Stimulated activated naive B cell treated with anti-CD40 and anti-IgM and Interleukin-4, amounts not matched to agents 10 μg/mL and 1 μg/mL and 100 μg/mL, for 72 hours (primary cell): Measurements from ENCODE around the gene PID1.
A peak's percentile ranks its signal among the peaks of the same experiment; 100 is the strongest.

Experiments
- ATAC-seq, 2 donors: fragments of 150-1000 bp; cut with Tn5 transposase; replicated peaks; 2 replicates each; pipeline ENCODE4 v1.10.0; 2021; ENCODE audit warnings: moderate library complexity in 1 of 2
- DNase-seq: peaks from one replicate; pipeline ENCODE4 v3.0.0; 2021
- H3K27ac Mint-ChIP-seq: one replicate; pipeline ENCODE4 v1.8.0; 2022; ENCODE audit warnings: mild to moderate bottlenecking, mixed read lengths
- H3K27me3 Mint-ChIP-seq, 2 donors: one replicate each; pipeline ENCODE4 v1.8.0; 2022; ENCODE audit warnings: mixed read lengths in 2 of 2
- H3K36me3 Mint-ChIP-seq, 2 donors: one replicate each; pipeline ENCODE4 v1.8.0; 2022; ENCODE audit warnings: mixed read lengths in 2 of 2, mild to moderate bottlenecking in 1 of 2
- H3K4me1 Mint-ChIP-seq, 2 donors: one replicate each; pipeline ENCODE4 v1.8.0; 2022; ENCODE audit warnings: mixed read lengths in 2 of 2, mild to moderate bottlenecking in 1 of 2
- H3K4me3 Mint-ChIP-seq, 2 donors: one replicate each; pipeline ENCODE4 v1.8.0; 2022; ENCODE audit warnings: mild to moderate bottlenecking in 2 of 2, mixed read lengths in 2 of 2, moderate library complexity in 1 of 2
- H3K9me3 Mint-ChIP-seq, 2 donors: one replicate each; pipeline ENCODE4 v1.8.0; 2022; ENCODE audit warnings: mixed read lengths in 2 of 2, mild to moderate bottlenecking in 1 of 2

Gene PID1

DNA sequence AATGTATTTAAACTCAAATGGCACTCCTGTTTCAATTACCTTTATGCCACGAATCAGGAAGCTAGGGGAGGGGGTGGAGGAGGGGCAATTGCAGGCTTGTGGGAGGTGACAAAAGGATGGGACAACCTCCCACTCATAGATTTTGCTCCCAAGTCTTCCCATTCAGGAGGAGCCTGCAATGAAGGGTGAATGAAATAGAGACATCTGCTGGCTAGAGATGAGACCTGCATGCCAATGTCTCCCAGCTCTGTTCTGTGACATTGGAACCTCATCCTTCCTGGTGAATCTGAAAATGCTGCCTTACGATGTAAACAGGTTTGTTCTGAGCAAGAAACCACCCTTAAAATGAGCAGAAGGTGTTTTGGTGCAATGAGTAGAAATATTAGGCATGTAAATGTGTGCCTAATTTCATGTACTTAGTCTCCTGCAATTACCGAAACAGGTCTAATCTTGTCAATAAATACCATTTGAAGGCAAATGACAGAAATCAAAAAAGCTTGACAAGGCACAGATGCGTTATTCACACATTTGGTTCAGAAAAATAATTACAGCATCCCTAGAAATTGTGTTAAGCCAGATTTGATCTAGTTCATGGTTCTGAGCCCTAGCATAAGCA is 2.7 kb upstream of the PID1 start:
- Mint-ChIP-seq H3K4me1 (no peaks in the 10 kb centered on the region), H3K27me3 (peaks cover 24 to 38% of the 10 kb centered on the region in 2 donors), H3K9me3 (no peaks in the 10 kb centered on the region), H3K27ac (no peak overlapping the region), H3K4me3 (no peak overlapping the region), H3K36me3 (no peaks in the 10 kb centered on the region)
- ATAC-seq (peak in 1 of 2 donors; percentile 48), DNase-seq (no peak)

DNA sequence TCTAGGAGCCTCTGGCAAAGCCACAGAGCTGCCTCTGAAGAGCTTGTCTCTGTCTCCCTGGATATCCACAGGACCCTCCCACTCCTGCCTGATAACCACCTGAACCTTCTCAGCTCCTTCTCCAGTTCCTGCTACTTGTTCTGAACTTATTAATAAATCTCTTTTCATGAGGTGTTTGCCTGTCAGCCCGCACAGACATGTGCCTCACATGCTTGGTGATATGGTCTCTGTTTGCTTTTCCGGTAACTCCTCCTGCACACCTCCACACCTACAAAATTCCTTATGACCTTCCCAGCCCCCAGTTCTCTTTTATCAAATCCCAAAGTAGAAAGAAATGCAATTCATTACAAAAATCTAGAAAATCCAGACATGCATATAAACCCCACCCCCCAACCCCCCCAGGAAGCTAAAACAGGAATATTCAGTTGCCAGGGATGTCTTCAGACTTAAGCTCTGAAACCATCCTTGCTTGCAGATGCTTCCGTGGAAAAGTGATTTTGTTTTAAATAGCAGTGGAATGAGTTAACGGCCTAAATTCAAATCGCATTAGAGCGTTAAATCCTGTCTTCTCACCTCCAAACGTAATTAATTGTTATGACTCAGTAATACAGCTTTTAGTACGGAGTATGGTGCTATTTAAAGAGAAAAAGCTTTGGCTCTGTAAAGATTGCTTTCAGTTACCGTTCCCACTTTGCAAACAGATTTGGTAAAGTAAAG is 2.1 kb upstream of the PID1 start:
- Mint-ChIP-seq H3K4me1 (no peaks in the 10 kb centered on the region), H3K27me3 (peaks cover 24 to 38% of the 10 kb centered on the region in 2 donors), H3K36me3 (no peaks in the 10 kb centered on the region), H3K27ac (no peak overlapping the region), H3K4me3 (no peak overlapping the region), H3K9me3 (no peaks in the 10 kb centered on the region)
- DNase-seq (no peak), ATAC-seq (no peak)

DNA sequence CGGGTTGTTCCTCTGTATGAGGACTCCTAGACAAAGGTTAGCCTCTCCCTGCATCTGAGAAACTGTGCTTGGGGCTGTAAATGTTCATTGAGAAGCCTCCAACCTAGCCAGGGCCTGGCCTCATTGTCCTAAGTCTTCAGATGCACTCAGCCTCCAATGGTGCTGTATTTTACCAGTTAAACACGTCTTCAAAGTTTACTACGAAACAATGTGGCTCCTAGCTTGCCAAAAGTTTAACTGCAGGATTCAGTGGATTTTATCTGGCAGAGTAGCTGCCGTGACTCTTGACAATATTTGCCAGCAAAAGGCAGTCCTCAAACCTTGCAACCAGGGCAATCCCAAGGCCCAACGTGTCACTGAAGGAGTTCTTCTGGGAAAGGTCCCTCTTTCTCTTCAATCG is 1.1 kb downstream of the PID1 start:
- no peak for DNase-seq
- Mint-ChIP-seq H3K27me3 (peaks cover 17 to 32% of the 10 kb centered on the region in 2 donors), H3K9me3 (no peaks in the 10 kb centered on the region), H3K4me1 (no peaks in the 10 kb centered on the region), H3K27ac (no peak overlapping the region), H3K36me3 (no peaks in the 10 kb centered on the region), H3K4me3 (no peak overlapping the region)
- ATAC-seq, result no peak

DNA sequence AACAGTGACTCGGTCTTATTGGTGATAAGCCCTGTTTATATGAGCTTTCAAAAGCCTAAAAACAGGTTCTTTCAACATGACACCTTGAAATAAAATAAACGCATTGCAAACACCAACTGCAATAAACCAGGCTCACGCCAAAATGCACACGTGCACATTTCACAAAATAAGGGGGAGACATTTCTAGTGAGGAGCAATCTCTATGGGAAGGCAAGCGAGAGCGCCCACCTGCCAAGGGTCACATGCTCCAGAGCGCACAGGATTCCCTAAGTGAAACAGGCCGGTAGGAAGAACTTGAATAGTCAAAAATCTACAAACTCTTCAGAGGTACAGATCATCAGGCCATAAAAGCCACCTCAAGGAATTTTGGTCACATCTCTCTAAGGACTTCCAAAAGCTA is 1.9 kb downstream of the PID1 start:
- Mint-ChIP-seq H3K36me3 (no peaks in the 10 kb centered on the region), H3K27me3 (peaks cover 17 to 32% of the 10 kb centered on the region in 2 donors), H3K9me3 (no peaks in the 10 kb centered on the region), H3K4me1 (no peaks in the 10 kb centered on the region), H3K4me3 (no peak overlapping the region), H3K27ac (no peak overlapping the region)
- ATAC-seq (no peak), DNase-seq (no peak)

DNA sequence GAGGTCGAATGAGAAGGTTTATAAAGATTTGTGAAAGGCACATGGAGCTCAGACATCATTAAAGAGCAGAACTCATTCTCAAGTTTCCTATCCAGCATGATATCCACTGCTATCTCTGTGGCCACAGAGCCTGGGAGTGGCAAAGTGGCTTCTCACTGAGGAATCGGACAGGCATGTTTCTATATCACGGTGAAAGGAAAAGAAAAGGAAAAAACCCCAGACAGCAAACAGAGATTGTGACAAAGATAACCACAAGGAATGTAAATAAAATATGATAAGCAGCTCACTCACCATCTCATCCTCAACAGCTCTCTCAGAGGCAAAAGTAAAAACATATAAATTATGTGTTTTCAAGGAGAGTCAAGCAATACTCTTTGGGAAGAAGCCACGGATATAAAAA is 2.5 kb downstream of the PID1 start:
- no peaks in the 10 kb centered on the region for H3K4me1 Mint-ChIP-seq
- H3K27ac Mint-ChIP-seq, result no peak overlapping the region
- peaks cover 17 to 32% of the 10 kb centered on the region in 2 donors for H3K27me3 Mint-ChIP-seq
- H3K9me3 Mint-ChIP-seq, result no peaks in the 10 kb centered on the region
- ATAC-seq (no peak), DNase-seq (no peak)
- no peak overlapping the region for H3K4me3 Mint-ChIP-seq
- H3K36me3 Mint-ChIP-seq, result no peaks in the 10 kb centered on the region

DNA sequence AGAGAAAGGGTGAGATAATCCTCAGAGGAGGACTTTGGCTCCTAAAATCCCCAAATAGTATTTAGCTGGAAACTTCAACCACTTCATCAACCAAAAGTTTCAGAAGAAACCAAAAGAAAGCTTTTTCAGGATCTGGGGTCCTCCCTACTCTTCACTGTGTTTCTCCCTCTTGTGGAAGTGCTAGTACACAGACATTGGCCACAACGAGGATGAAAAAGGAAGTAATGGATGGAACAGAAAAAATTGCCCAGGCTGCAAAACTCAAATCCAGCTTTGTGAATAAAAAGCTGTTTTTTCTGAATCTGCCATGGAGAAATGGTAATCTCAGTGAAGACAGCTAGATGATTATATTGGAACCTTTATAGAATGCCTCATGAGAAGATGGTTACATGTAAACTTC is 4.0 kb downstream of the PID1 start:
- DNase-seq (no peak), ATAC-seq (no peak)
- H3K27ac Mint-ChIP-seq, result no peak overlapping the region
- H3K36me3 Mint-ChIP-seq, result no peaks in the 10 kb centered on the region
- no peaks in the 10 kb centered on the region for H3K4me1 Mint-ChIP-seq
- no peaks in the 10 kb centered on the region for H3K9me3 Mint-ChIP-seq
- no peak overlapping the region for H3K4me3 Mint-ChIP-seq
- peaks cover 5 to 26% of the 10 kb centered on the region in 2 donors for H3K27me3 Mint-ChIP-seq

DNA sequence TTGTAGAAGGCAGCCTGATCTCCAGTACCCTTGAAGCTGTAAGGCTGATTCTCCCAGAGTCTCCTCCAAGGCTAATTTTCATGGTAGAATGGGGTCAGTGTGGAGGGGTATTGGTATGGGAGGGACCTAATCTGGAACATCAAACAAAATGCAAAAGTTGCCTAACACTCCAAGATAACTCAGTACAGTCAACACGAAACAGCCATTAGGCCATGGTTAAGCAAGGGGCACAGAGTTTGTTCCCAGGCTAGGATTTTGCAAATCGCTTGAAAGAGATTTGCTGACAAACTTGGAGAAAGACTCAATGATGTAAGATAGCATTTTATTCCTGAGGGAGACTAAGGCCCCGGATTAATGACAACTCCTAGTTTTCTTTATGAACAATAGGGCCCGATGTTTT is 5.4 kb downstream of the PID1 start:
- DNase-seq, result no peak
- peaks cover 0 to 1% of the 10 kb centered on the region in 2 donors for H3K9me3 Mint-ChIP-seq
- no peaks in the 10 kb centered on the region for H3K36me3 Mint-ChIP-seq
- no peaks in the 10 kb centered on the region for H3K4me1 Mint-ChIP-seq
- H3K27me3 Mint-ChIP-seq, result peaks cover 0 to 17% of the 10 kb centered on the region in 2 donors
- H3K27ac Mint-ChIP-seq, result no peak overlapping the region
- no peak for ATAC-seq
- no peak overlapping the region for H3K4me3 Mint-ChIP-seq

DNA sequence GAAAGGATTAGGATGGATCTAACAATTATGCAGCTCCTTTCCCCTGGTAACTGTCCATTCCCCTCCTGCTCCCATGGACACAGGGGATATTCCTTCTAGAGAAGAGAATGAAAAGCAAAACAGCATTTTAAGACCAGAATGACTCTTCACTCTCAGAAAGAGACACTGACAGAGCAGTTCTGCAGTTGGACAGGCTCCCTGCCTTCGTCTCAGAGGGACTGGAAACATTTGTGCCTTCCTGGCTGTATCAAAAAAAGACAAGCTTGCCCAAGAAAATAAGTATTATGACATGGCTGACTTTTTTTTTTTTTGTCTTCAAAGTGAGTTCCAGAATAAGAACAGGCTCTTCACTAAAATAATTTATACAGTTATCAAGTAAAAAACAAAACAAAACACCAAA is 9.5 kb downstream of the PID1 start:
- H3K27me3 Mint-ChIP-seq, result no peaks in the 10 kb centered on the region
- no peak overlapping the region for H3K27ac Mint-ChIP-seq
- no peaks in the 10 kb centered on the region for H3K4me1 Mint-ChIP-seq
- ATAC-seq (no peak), DNase-seq (no peak)
- no peaks in the 10 kb centered on the region for H3K36me3 Mint-ChIP-seq
- H3K9me3 Mint-ChIP-seq, result peaks cover 0 to 1% of the 10 kb centered on the region in 2 donors
- H3K4me3 Mint-ChIP-seq, result no peak overlapping the region

DNA sequence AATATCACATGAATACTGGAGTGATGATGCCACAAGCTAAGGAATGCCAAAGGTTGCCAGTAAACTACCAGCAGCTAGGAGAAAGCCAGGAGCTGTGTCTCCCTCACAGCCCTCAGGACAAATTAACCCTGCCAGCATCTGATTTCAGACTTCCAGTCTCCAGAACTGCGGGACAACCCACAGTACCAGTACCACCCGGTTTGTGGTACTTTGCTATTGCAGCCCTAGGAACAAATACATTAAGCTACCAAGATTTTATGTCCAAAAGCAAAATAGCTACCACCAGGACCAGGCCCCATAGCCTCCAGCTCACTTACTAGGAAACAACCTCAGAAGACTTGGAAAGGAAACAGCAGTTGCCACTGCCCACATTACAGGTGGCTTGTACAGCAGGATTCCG is 10.0 kb downstream of the PID1 start:
- Mint-ChIP-seq H3K36me3 (no peaks in the 10 kb centered on the region), H3K4me1 (no peaks in the 10 kb centered on the region), H3K27ac (no peak overlapping the region), H3K27me3 (no peaks in the 10 kb centered on the region), H3K9me3 (peaks cover 0 to 1% of the 10 kb centered on the region in 2 donors), H3K4me3 (no peak overlapping the region)
- DNase-seq (no peak), ATAC-seq (no peak)

DNA sequence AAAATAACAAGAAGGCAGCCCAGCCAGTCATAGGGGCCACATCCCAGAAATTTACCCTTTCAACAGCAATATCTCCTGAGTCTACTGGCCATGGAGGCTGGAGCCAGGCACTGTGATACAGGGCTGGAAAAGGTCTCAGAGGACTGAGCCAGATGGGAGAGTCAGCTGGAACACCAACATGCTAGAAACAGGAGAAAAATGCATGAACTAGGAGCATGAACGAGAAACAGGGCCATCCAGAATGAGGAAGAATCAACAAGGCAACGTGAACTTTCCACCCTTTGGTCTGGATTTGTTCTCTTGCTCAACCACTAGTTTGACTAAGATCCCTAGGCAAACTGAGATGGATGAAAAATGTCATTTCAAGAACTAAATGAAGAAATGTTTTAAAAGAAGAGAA is 13.1 kb downstream of the PID1 start:
- H3K9me3 Mint-ChIP-seq, result peaks cover 0 to 5% of the 10 kb centered on the region in 2 donors
- H3K36me3 Mint-ChIP-seq, result no peaks in the 10 kb centered on the region
- DNase-seq (no peak), ATAC-seq (no peak)
- H3K4me1 Mint-ChIP-seq, result no peaks in the 10 kb centered on the region
- H3K4me3 Mint-ChIP-seq, result no peak overlapping the region
- H3K27me3 Mint-ChIP-seq, result no peaks in the 10 kb centered on the region
- no peak overlapping the region for H3K27ac Mint-ChIP-seq

DNA sequence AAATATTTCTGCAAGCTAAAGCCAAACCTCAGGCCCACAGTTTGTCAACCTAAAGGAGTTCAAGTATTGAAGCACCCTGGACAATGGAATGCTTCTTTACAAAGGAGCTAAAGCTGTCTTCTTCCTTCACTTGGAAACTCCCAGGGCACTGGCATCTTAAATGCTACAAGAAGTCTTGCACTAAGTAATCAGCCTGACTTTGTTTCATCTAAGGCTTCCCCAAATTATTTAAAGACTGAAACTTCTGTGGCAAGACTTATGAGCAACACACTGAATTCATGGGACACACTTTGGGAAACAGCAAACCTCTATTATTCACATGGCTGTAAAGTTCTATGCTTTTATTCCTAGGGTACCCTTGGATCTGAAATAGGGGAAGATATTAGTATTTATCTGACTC is 14.7 kb downstream of the PID1 start:
- H3K36me3 Mint-ChIP-seq, result no peaks in the 10 kb centered on the region
- DNase-seq (no peak), ATAC-seq (no peak)
- no peaks in the 10 kb centered on the region for H3K27me3 Mint-ChIP-seq
- no peak overlapping the region for H3K27ac Mint-ChIP-seq
- no peaks in the 10 kb centered on the region for H3K4me1 Mint-ChIP-seq
- H3K4me3 Mint-ChIP-seq, result no peak overlapping the region
- peaks cover 0 to 7% of the 10 kb centered on the region in 2 donors for H3K9me3 Mint-ChIP-seq

DNA sequence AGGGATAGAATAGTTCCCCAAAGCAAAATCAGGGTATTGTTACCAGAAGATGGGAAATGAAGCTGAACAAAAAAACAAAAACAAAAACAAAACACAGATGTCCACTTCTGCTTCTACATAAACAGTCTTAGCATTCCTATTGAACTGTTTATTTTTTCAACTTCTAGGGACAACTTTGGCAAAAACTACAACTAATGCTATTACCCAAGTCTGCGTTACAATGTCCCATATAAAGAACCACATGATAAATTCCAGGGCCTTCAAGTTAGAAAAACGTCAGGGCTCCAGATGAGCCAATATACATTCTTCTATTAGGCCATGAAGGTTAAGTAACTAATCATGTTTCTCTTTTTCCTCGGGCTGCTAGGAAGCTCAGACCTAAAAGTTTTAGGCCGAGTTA is 16.9 kb downstream of the PID1 start:
- H3K27ac Mint-ChIP-seq, result no peak overlapping the region

DNA sequence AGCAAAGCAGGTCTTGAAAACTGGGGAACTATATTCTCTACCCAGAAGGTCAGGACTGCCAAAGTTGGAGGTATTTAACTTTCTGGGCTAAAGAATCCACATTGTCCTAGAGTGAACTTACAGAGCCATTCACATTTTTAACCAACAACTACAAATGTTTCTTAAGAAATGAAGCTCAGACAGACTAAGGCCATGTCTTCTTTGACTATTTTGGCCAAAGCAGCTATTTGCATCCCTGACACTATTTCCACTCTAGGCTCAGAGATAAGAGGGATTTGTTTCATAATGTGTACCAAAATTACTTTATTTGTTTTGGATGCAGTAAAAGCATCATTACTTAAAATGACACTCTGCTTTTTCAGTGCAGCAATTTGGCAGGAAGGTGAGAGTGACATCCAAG is 18.1 kb downstream of the PID1 start:
- no peaks in the 10 kb centered on the region for H3K4me1 Mint-ChIP-seq
- H3K4me3 Mint-ChIP-seq, result no peak overlapping the region
- no peaks in the 10 kb centered on the region for H3K27me3 Mint-ChIP-seq
- no peak for ATAC-seq
- H3K36me3 Mint-ChIP-seq, result no peaks in the 10 kb centered on the region
- DNase-seq, result no peak
- H3K9me3 Mint-ChIP-seq, result peaks cover 0 to 6% of the 10 kb centered on the region in 2 donors
- H3K27ac Mint-ChIP-seq, result no peak overlapping the region

More for the DNA sequence above, 16.9 kb downstream of the PID1 start:
- ATAC-seq, result no peak
- DNase-seq, result no peak
- H3K36me3 Mint-ChIP-seq, result no peaks in the 10 kb centered on the region
- no peaks in the 10 kb centered on the region for H3K27me3 Mint-ChIP-seq
- no peak overlapping the region for H3K4me3 Mint-ChIP-seq
- peaks cover 0 to 6% of the 10 kb centered on the region in 2 donors for H3K9me3 Mint-ChIP-seq
- no peaks in the 10 kb centered on the region for H3K4me1 Mint-ChIP-seq

DNA sequence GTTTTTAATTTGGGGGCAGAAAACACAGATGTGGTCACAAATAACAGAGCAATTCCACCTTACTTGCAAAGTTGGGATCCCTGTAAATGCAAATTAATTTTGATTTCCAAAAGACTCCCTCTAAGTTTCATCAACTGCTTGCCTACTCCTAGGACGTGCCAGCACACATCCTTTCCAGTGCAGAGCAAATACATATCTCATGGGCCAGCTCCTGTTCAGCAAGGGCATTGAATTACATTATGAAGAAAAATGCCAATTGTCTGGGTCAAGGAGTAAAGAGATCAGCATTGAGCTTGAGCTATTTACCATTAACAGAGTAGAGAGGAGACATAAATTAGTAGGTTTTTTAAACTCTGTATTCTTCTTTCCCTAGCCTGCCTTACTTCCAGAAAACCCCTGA is 18.8 kb downstream of the PID1 start:
- no peak for ATAC-seq
- peaks cover 0 to 6% of the 10 kb centered on the region in 2 donors for H3K9me3 Mint-ChIP-seq
- no peak for DNase-seq
- no peaks in the 10 kb centered on the region for H3K27me3 Mint-ChIP-seq
- no peak overlapping the region for H3K4me3 Mint-ChIP-seq
- no peaks in the 10 kb centered on the region for H3K4me1 Mint-ChIP-seq
- H3K36me3 Mint-ChIP-seq, result no peaks in the 10 kb centered on the region
- no peak overlapping the region for H3K27ac Mint-ChIP-seq

DNA sequence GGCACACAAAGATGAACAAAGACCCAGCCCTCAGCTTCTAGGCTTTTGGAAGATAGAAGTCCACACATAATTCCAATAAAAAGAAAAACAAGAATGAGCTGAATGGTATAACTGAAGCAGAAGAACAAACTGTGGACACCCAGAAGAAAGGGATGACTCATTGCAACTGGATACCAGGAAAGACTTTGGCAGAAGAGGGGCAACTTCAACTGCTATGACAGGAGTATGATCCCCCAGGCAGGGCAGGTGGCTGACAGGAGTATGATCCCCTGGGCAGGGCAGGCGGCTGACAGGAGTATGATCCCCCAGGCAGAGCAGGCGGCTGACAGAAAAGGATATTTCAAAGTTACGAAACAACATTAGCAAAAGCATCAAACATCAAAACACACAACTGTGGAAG is 21.6 kb downstream of the PID1 start:
- Mint-ChIP-seq H3K4me1 (no peaks in the 10 kb centered on the region), H3K27ac (no peak overlapping the region), H3K27me3 (no peaks in the 10 kb centered on the region), H3K4me3 (no peak overlapping the region), H3K36me3 (no peaks in the 10 kb centered on the region), H3K9me3 (peaks cover 0 to 6% of the 10 kb centered on the region in 2 donors)
- DNase-seq (no peak), ATAC-seq (no peak)
